Esophagus squamous epithelium (tissue), 4 donors: Measurements from ENCODE around the gene EXOC3L4.
A peak's percentile ranks its signal among the peaks of the same experiment; 100 is the strongest.

Experiments used
- POLR2A ChIP-seq, 4 donors: fragments of 450-650 bp; IDR thresholded peaks; one replicate each; pipeline ENCODE4 v1.6.1; 2017; ENCODE audit warnings: antibody characterized with exemption in 4 of 4, mild to moderate bottlenecking in 4 of 4, moderate library complexity in 3 of 4
- TF ChIP-seq, protein P1 (sequence below), 6 experiments: fragments of 450-650 bp in 4 of 6; fragments of 200-600 bp in 2 of 6; sonication (generic) in 2 of 6; IDR thresholded peaks; one replicate each; pipeline ENCODE4 v1.5.1; 2016 to 2019; ENCODE audit warnings: antibody characterized with exemption in 6 of 6, mild to moderate bottlenecking in 4 of 6, moderate library complexity in 4 of 6

GRCh38 chr14:103091041-103091882 is 3.3 kb upstream of the EXOC3L4 start:
- TF ChIP-seq, protein P1, sequence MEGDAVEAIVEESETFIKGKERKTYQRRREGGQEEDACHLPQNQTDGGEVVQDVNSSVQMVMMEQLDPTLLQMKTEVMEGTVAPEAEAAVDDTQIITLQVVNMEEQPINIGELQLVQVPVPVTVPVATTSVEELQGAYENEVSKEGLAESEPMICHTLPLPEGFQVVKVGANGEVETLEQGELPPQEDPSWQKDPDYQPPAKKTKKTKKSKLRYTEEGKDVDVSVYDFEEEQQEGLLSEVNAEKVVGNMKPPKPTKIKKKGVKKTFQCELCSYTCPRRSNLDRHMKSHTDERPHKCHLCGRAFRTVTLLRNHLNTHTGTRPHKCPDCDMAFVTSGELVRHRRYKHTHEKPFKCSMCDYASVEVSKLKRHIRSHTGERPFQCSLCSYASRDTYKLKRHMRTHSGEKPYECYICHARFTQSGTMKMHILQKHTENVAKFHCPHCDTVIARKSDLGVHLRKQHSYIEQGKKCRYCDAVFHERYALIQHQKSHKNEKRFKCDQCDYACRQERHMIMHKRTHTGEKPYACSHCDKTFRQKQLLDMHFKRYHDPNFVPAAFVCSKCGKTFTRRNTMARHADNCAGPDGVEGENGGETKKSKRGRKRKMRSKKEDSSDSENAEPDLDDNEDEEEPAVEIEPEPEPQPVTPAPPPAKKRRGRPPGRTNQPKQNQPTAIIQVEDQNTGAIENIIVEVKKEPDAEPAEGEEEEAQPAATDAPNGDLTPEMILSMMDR (IDR thresholded peaks at IDR 0.05), result peak; percentile 35 to 55 (median 50)
- no peak for TF ChIP-seq POLR2A (IDR thresholded peaks at IDR 0.05)
